H9 (cell line): ENCODE results near the gene SLC25A39. TPM values are rescaled to one million over a fixed set of nuclear protein-coding genes. Genes with fewer than 3 reads are reported as not detected.
A peak's percentile ranks its signal among the peaks of the same experiment; 100 is the strongest.

Experiments
- DNase-seq: peaks from one replicate; pipeline ENCODE4 v3.0.0-alpha.2; 2017
- H2AFZ ChIP-seq: one replicate; pipeline ENCODE4 v1.6.1; 2013; ENCODE audit warnings: mild to moderate bottlenecking, low read length, control low read depth, moderate library complexity
- H2AK5ac ChIP-seq: 2 replicates; pipeline ENCODE4 v1.6.1; 2013; ENCODE audit warnings: low read length, control low read depth, mixed read lengths; ENCODE audit not compliant: insufficient read length
- H2BK120ac ChIP-seq: one replicate; pipeline ENCODE4 v1.6.1; 2013; ENCODE audit warnings: low read depth, mild to moderate bottlenecking, low read length, control low read depth, inconsistent platforms; ENCODE audit not compliant: poor library complexity, severe bottlenecking
- H2BK12ac ChIP-seq: 2 replicates; pipeline ENCODE4 v1.6.1; 2013; ENCODE audit warnings: low read length, control low read depth, mixed read lengths, low read depth; ENCODE audit not compliant: insufficient read length
- H2BK15ac ChIP-seq: 2 replicates; pipeline ENCODE4 v1.6.1; 2013; ENCODE audit warnings: low read depth, low read length, control low read depth
- H2BK20ac ChIP-seq: one replicate; pipeline ENCODE4 v1.6.1; 2013; ENCODE audit warnings: low read depth, mild to moderate bottlenecking, low read length, control low read depth, inconsistent platforms; ENCODE audit not compliant: poor library complexity, severe bottlenecking
- H2BK5ac ChIP-seq: 2 replicates; pipeline ENCODE4 v1.6.1; 2013; ENCODE audit warnings: low read length, control low read depth, mixed read lengths; ENCODE audit not compliant: insufficient read length
- H3K14ac ChIP-seq: 2 replicates; pipeline ENCODE4 v1.6.1; 2013; ENCODE audit warnings: low read length, control low read depth; ENCODE audit not compliant: insufficient read depth
- H3K18ac ChIP-seq: 2 replicates; pipeline ENCODE4 v1.6.1; 2013; ENCODE audit warnings: low read depth, mild to moderate bottlenecking, mixed read lengths, low read length, control low read depth; ENCODE audit not compliant: insufficient read length
- H3K23ac ChIP-seq: 2 replicates; pipeline ENCODE4 v1.6.1; 2013; ENCODE audit warnings: low read length, control low read depth, mixed read lengths, low read depth; ENCODE audit not compliant: insufficient read length
- H3K23me2 ChIP-seq: 2 replicates; pipeline ENCODE4 v1.6.1; 2013; ENCODE audit warnings: low read depth, mild to moderate bottlenecking, mixed read lengths, low read length, control low read depth; ENCODE audit not compliant: insufficient read length, poor library complexity, severe bottlenecking
- H3K27ac ChIP-seq: 2 replicates; pipeline ENCODE4 v1.5.1; 2013; ENCODE audit warnings: low read length, control low read depth, mixed read lengths, low read depth; ENCODE audit not compliant: insufficient read length
- H3K27me3 ChIP-seq: 2 replicates; pipeline ENCODE4 v1.6.1; 2013; ENCODE audit warnings: low read length, control low read depth, inconsistent platforms; ENCODE audit not compliant: insufficient read depth
- H3K4ac ChIP-seq: 2 replicates; pipeline ENCODE4 v1.6.1; 2013; ENCODE audit warnings: low read depth, mild to moderate bottlenecking, control low read depth, inconsistent platforms, low read length, moderate library complexity
- H3K4me1 ChIP-seq: 2 replicates; pipeline ENCODE4 v1.6.1; 2013; ENCODE audit warnings: low read length, control low read depth, inconsistent platforms; ENCODE audit not compliant: insufficient read depth
- H3K4me2 ChIP-seq: 2 replicates; pipeline ENCODE4 v1.6.1; 2013; ENCODE audit warnings: low read length, control low read depth, mixed read lengths; ENCODE audit not compliant: insufficient read length, insufficient read depth
- H3K56ac ChIP-seq: 2 replicates; pipeline ENCODE4 v1.6.1; 2013; ENCODE audit warnings: low read depth, mild to moderate bottlenecking, mixed read lengths, low read length, control low read depth; ENCODE audit not compliant: insufficient read length
- H3K79me1 ChIP-seq: 2 replicates; pipeline ENCODE4 v1.6.1; 2013; ENCODE audit warnings: low read depth, mild to moderate bottlenecking, moderate library complexity, low read length, control low read depth, inconsistent platforms; ENCODE audit not compliant: insufficient read depth, poor library complexity, severe bottlenecking
- H3K79me2 ChIP-seq: 2 replicates; pipeline ENCODE4 v1.6.1; 2013; ENCODE audit warnings: low read length, control low read depth, inconsistent platforms; ENCODE audit not compliant: insufficient read depth
- H3K9ac ChIP-seq: 2 replicates; pipeline ENCODE4 v1.6.1; 2013; ENCODE audit warnings: low read length, control low read depth, mixed read lengths; ENCODE audit not compliant: insufficient read length; ENCODE audit errors: extremely low read depth
- H3K9me3 ChIP-seq: one replicate; pipeline ENCODE4 v1.6.1; 2013; ENCODE audit warnings: low read depth, low read length, inconsistent platforms; ENCODE audit not compliant: control insufficient read depth
- H3T11ph ChIP-seq: one replicate; pipeline ENCODE4 v1.6.1; 2013; ENCODE audit warnings: mild to moderate bottlenecking, low read length, control low read depth, inconsistent platforms
- H4K20me1 ChIP-seq: one replicate; pipeline ENCODE4 v1.6.1; 2013; ENCODE audit not compliant: control insufficient read depth, insufficient read length, insufficient read depth
- H4K5ac ChIP-seq: 2 replicates; pipeline ENCODE4 v1.6.1; 2013; ENCODE audit warnings: low read depth, mild to moderate bottlenecking, mixed read lengths, low read length, control low read depth; ENCODE audit not compliant: insufficient read length
- H4K8ac ChIP-seq: replicated peaks from 2 replicates; pipeline ENCODE4 v1.6.1; 2013; ENCODE audit warnings: low read length, control low read depth, mixed read lengths, low read depth; ENCODE audit not compliant: insufficient read length
- H4K91ac ChIP-seq: 2 replicates; pipeline ENCODE4 v1.6.1; 2013; ENCODE audit warnings: low read depth, mild to moderate bottlenecking, moderate library complexity, mixed read lengths, low read length, control low read depth; ENCODE audit not compliant: insufficient read length
- H3K27ac Mint-ChIP-seq, 3 experiments: 2 replicates in 2 of 3; 3 replicates in 1 of 3; pipeline ENCODE4 v1.8.0; 2020 to 2021; ENCODE audit warnings: mixed read lengths in 3 of 3, mild to moderate bottlenecking in 1 of 3, moderate library complexity in 1 of 3
- H3K27me3 Mint-ChIP-seq: 2 replicates; pipeline ENCODE4 v1.8.0; 2021; ENCODE audit warnings: low read depth, mild to moderate bottlenecking, moderate library complexity, mixed read lengths
- H3K36me3 Mint-ChIP-seq, 3 experiments: 2 replicates in 2 of 3; 3 replicates in 1 of 3; pipeline ENCODE4 v1.8.0; 2020 to 2021; ENCODE audit warnings: low read depth in 3 of 3, mixed read lengths in 3 of 3; ENCODE audit not compliant: insufficient read depth in 1 of 3
- H3K4me1 Mint-ChIP-seq, 2 experiments: 2 replicates each; pipeline ENCODE4 v1.8.0; 2020; ENCODE audit warnings: mixed read lengths in 2 of 2
- H3K4me3 Mint-ChIP-seq, 2 experiments: 2 replicates in 1 of 2; 3 replicates in 1 of 2; pipeline ENCODE4 v1.8.0; 2020 to 2021; ENCODE audit warnings: mild to moderate bottlenecking in 2 of 2, mixed read lengths in 2 of 2, moderate library complexity in 1 of 2
- H3K9me3 Mint-ChIP-seq, 2 experiments: 2 replicates in 1 of 2; 3 replicates in 1 of 2; pipeline ENCODE4 v1.8.0; 2020; ENCODE audit warnings: mild to moderate bottlenecking in 2 of 2, mixed read lengths in 2 of 2, moderate library complexity in 1 of 2
- CTCF ChIP-seq: fragments of 200-600 bp; sonication (generic); conservative IDR thresholded peaks from 3 replicates; pipeline ENCODE4 v1.8.0; 2021; ENCODE audit warnings: antibody characterized with exemption, mild to moderate bottlenecking
- WGBS: extraction: QIAGEN DNeasy Blood & Tissue Kit; methylation state at CpG from one replicate; pipeline ENCODE4 v1.1.7; 2013; ENCODE audit warnings: missing lambda C conversion rate, low lambda C conversion rate, mixed read lengths; ENCODE audit not compliant: insufficient read length; ENCODE audit errors: extremely low coverage; 5-methylcytosine and 5-hydroxymethylcytosine counted together
- total RNA-seq: library from RNA; stranded (reverse); gene quantifications from 2 replicates; pipeline ENCODE4 v1.2.1, GENCODE V29; 2021

SLC25A39 gene
- total RNA-seq, 1 experiment from 2014 or later, result 227 TPM

- WGBS, result no CpG with 5 or more reads among the region's 5 CpGs
- no peak for DNase-seq
- H2BK12ac ChIP-seq, result no peak overlapping the region
- no peak overlapping the region for H3K27ac ChIP-seq
- Mint-ChIP-seq H3K4me3 (peak overlapping the region; percentile 19 to 75; a peak in 4 of 5 replicates), H3K27me3 (peaks cover 20% of the 10 kb centered on the region), H3K4me1 (peaks cover 22 to 32% of the 10 kb centered on the region in 2 experiments), H3K9me3 (no peaks in the 10 kb centered on the region), H3K36me3 (peaks cover 0 to 15% (median 9%) of the 10 kb centered on the region in 3 experiments; a peak in 5 of 7 replicates), H3K27ac (peak overlapping the region in 1 of 3 experiments; percentile 28; a peak in 2 of 7 replicates)
- H3K18ac ChIP-seq, result peak overlapping the region; percentile 35
- no peak overlapping the region for H2BK5ac ChIP-seq
- peak overlapping the region; percentile 9 for H3K4me2 ChIP-seq
- H3K23me2 ChIP-seq, result peaks cover 13% of the 10 kb centered on the region
- TF ChIP-seq CTCF, result no peak
- H3T11ph ChIP-seq, result no peak overlapping the region
- no peak overlapping the region for H3K23ac ChIP-seq
- H2BK15ac ChIP-seq, result no peak overlapping the region
- H4K5ac ChIP-seq, result no peak overlapping the region
- no peak overlapping the region for H3K4ac ChIP-seq
- no peak overlapping the region for H2BK20ac ChIP-seq
- no peaks in the 10 kb centered on the region for H3K27me3 ChIP-seq
- H2AK5ac ChIP-seq, result no peak overlapping the region
- no peak overlapping the region for H3K56ac ChIP-seq
- H3K79me2 ChIP-seq, result no peaks in the 10 kb centered on the region
- no peaks in the 10 kb centered on the region for H4K20me1 ChIP-seq
- H3K79me1 ChIP-seq, result no peaks in the 10 kb centered on the region
- no peak overlapping the region for H3K9ac ChIP-seq
- H4K8ac ChIP-seq, result no peak overlapping the region
- no peak overlapping the region for H3K14ac ChIP-seq
- no peak overlapping the region for H4K91ac ChIP-seq
- no peaks in the 10 kb centered on the region for H3K9me3 ChIP-seq
- H2BK120ac ChIP-seq, result no peak overlapping the region
- H2AFZ ChIP-seq, result no peak overlapping the region
- H3K4me1 ChIP-seq, result peaks cover 12% of the 10 kb centered on the region
Measured at GRCh38 chr17:44360826-44361225, 36.2 kb upstream of the SLC25A39 start.
